K562 treated with DMSO at 1 percent for 4 hours (cell line): ENCODE data around the gene NBPF8. TPM values are rescaled to one million over a fixed set of nuclear protein-coding genes. Genes with fewer than 3 reads are reported as not detected.

ENCODE experiments used
- total RNA-seq: library from RNA; unstranded; fragments of 300-600 nt; gene quantifications from 2 replicates; pipeline ENCODE4 v1.2.3, GENCODE V29; 2022; ENCODE audit not compliant: insufficient read depth

The NBPF8 gene
- 3.5 and 4.3 TPM in 2 replicates for total RNA-seq

GRCh38 chr1:120414911-120415480 lies at the start of gene NBPF8:
Gene NBPF8, plus strand, starts transcription at chr1:120415035. Its CDS starts 21,488 bp downstream, at chr1:120436523.

Other genes starting within 250 kb of the NBPF8 start
- 14.7 and 17.6 TPM in 2 replicates for gene SEC22B, start 238.5 kb upstream of the NBPF8 start, total RNA-seq